Measurements from ENCODE around the gene MCOLN2. TPM values are rescaled to one million over a fixed set of nuclear protein-coding genes. Genes with fewer than 3 reads are reported as not detected.

The MCOLN2 gene
- total RNA-seq, 1 experiment from 2014 or later: 11.3 TPM

DNA sequence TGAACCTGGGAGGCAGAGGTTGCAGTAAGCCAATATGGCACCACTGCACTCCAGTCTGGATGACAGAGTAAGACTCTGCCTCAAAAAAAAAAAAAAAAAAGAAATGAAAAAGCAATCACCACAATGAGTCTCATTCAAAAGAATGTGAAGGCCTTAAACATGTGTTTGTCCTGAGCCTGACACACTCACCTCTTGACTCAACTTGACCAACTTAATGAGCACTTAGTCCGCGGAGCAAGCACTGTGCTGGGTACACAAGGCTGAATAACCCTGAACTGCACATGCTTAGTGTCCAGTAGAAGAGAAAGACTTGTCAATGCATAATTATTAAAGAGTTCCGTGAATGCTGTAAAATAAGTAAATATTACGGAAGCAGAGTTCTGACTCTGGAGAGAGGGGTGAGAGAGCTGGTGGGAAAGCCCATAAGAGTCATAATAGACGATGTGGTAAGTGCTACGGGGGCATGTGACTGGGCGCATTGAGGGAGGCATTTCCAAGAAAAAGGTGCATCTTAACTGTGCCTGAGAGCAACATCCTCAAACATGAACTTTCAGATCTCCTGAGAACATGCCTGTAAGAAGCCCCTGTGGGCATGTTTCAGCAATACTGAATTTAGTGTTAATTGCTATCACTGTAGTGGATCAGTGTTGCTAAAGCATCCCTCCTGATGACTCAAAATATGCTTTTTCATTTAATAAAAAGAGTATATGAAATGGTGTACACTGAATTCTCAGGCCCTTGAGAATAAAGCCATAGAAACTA, 27.2 kb downstream of the MCOLN2 start:
- Histone ChIP-seq H3K9me3 (ENCODE audit: control insufficient read depth in 1 of 2, insufficient read depth in 1 of 2, low read depth in 1 of 2, low read length in 2 of 2) (no peaks in the 10 kb centered on the region), H2AFZ (ENCODE audit: low read depth, low read length, poor library complexity, severe bottlenecking) (no peak overlapping the region), H3K4me1 (ENCODE audit: control insufficient read depth in 1 of 2, insufficient read depth in 2 of 2, low read length in 2 of 2) (no peaks in the 10 kb centered on the region), H4K20me1 (ENCODE audit: insufficient read depth) (no peaks in the 10 kb centered on the region), H3K4me3 (replicated peaks in 1 of 2; ENCODE audit: low read depth in 1 of 2, low read length in 2 of 2) (no peak overlapping the region), H3K36me3 (ENCODE audit: control insufficient read depth in 1 of 2, insufficient read depth in 2 of 2, low read length in 2 of 2) (no peaks in the 10 kb centered on the region), H3K9ac (ENCODE audit: low read length) (no peak overlapping the region), H3K79me2 (ENCODE audit: insufficient read depth, low read length) (no peaks in the 10 kb centered on the region), H3K9me2 (ENCODE audit: insufficient read depth) (no peaks in the 10 kb centered on the region), H3K27ac (ENCODE audit: low read depth, low read length) (no peak overlapping the region), H3K27me3 (ENCODE audit: insufficient read depth, low read length) (no peaks in the 10 kb centered on the region), H3K4me2 (ENCODE audit: low read length) (no peak overlapping the region)
- POLR2A ChIA-PET: no interaction called here
- intact Hi-C loops (cut with micrococcal nuclease): no loop called here
- RAD21 ChIA-PET (ENCODE audit: low non-redundant PET in 1 of 2, low total read pairs in 2 of 2, uncharacterized antibody in 2 of 2, unreplicated experiment in 2 of 2): no interaction called here
- ATAC-seq: no peak
- CTCF ChIA-PET: no interaction called here
- TF ChIP-seq FOSL1 (IDR thresholded peaks at IDR 0.05; ENCODE audit: low read depth): no peak
- no peak for TF ChIP-seq CBX3 (IDR thresholded peaks at IDR 0.05; ENCODE audit: low read depth)
- no peak for TF ChIP-seq SIN3A (IDR thresholded peaks at IDR 0.05; ENCODE audit: low read depth)
- TF ChIP-seq ZNF274 (IDR thresholded peaks at IDR 0.05; ENCODE audit: low read depth, low read length): no peak
- no peak for TF ChIP-seq RAD21 (IDR thresholded peaks at IDR 0.05; ENCODE audit: low read depth)
- BruUV-seq (replicated peaks): no TSS peak
- no peak for DNase-seq (ENCODE audit: low read depth, low spot score)

DNA sequence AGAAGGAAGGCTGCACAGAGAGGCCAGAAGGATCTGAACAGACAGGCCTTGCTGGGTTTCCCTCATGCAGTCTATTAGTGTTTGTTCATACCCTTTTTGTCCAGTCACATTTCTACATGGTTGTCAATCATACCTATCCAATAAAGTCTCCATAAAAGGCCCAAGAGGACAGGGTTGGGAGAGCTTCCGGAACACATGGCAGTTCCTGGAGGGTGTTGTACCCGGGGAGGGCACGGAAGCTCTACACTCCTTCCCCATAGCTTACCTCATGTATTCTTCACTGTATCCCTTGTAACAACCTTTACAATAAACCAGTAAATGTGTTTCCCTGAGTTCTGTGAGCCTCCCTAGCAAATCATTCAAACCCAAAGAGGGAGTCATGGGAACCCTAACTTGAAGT, 28.0 kb downstream of the MCOLN2 start:
- intact Hi-C loops (cut with micrococcal nuclease): no loop called here
- H3K27me3 ChIP-seq (ENCODE audit: insufficient read depth, low read length): no peaks in the 10 kb centered on the region
- POLR2A ChIA-PET: no interaction called here
- no peaks in the 10 kb centered on the region for H4K20me1 ChIP-seq (ENCODE audit: insufficient read depth)
- no peaks in the 10 kb centered on the region for H3K36me3 ChIP-seq (ENCODE audit: control insufficient read depth in 1 of 2, insufficient read depth in 2 of 2, low read length in 2 of 2)
- no peak overlapping the region for H3K9ac ChIP-seq (ENCODE audit: low read length)
- no peak overlapping the region for H3K27ac ChIP-seq (ENCODE audit: low read depth, low read length)
- BruUV-seq (replicated peaks): no TSS peak
- no peaks in the 10 kb centered on the region for H3K79me2 ChIP-seq (ENCODE audit: insufficient read depth, low read length)
- no peaks in the 10 kb centered on the region for H3K9me3 ChIP-seq (ENCODE audit: control insufficient read depth in 1 of 2, insufficient read depth in 1 of 2, low read depth in 1 of 2, low read length in 2 of 2)
- H2AFZ ChIP-seq (ENCODE audit: low read depth, low read length, poor library complexity, severe bottlenecking): no peak overlapping the region
- no peak for ATAC-seq
- H3K4me3 ChIP-seq (replicated peaks in 1 of 2; ENCODE audit: low read depth in 1 of 2, low read length in 2 of 2): no peak overlapping the region
- DNase-seq (ENCODE audit: low read depth, low spot score): no peak
- H3K4me1 ChIP-seq (ENCODE audit: control insufficient read depth in 1 of 2, insufficient read depth in 2 of 2, low read length in 2 of 2): no peaks in the 10 kb centered on the region
- no peaks in the 10 kb centered on the region for H3K9me2 ChIP-seq (ENCODE audit: insufficient read depth)
- CTCF ChIA-PET: no interaction called here
- RAD21 ChIA-PET (ENCODE audit: low non-redundant PET in 1 of 2, low total read pairs in 2 of 2, uncharacterized antibody in 2 of 2, unreplicated experiment in 2 of 2): no interaction called here
- H3K4me2 ChIP-seq (ENCODE audit: low read length): no peak overlapping the region
- TF ChIP-seq, protein P1, sequence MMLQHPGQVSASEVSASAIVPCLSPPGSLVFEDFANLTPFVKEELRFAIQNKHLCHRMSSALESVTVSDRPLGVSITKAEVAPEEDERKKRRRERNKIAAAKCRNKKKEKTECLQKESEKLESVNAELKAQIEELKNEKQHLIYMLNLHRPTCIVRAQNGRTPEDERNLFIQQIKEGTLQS (IDR thresholded peaks at IDR 0.05): no peak
- TF ChIP-seq ZFX (IDR thresholded peaks at IDR 0.05) (no peak), ELF1 (IDR thresholded peaks at IDR 0.05; ENCODE audit: borderline replicate concordance, low read depth) (no peak), EZH2phosphoT487 (IDR thresholded peaks at IDR 0.05; ENCODE audit: borderline replicate concordance) (no peak), SIN3A (IDR thresholded peaks at IDR 0.05; ENCODE audit: low read depth) (no peak), SP1 (IDR thresholded peaks at IDR 0.05; ENCODE audit: low read depth) (no peak), SRF (IDR thresholded peaks at IDR 0.05; ENCODE audit: low read depth) (no peak), ZBTB33 (IDR thresholded peaks at IDR 0.05; ENCODE audit: extremely low read depth, insufficient replicate concordance, low read length) (no peak), EZH2 (IDR thresholded peaks at IDR 0.05) (no peak), RAD21 (IDR thresholded peaks at IDR 0.05; ENCODE audit: low read depth) (no peak), CTCF (IDR thresholded peaks at IDR 0.05 in 2 of 3, conservative IDR thresholded peaks at IDR 0.05 in 1 of 3; ENCODE audit: borderline replicate concordance in 1 of 3, insufficient read depth in 1 of 3, low read depth in 2 of 3, low read length in 2 of 3) (no peak), ZNF274 (IDR thresholded peaks at IDR 0.05; ENCODE audit: low read depth, low read length) (no peak)
